H9 (cell line): ENCODE measurements around the gene KCNJ10. TPM values are rescaled to one million over a fixed set of nuclear protein-coding genes. Genes with fewer than 3 reads are reported as not detected.

Experiments used
- DNase-seq: peaks from one replicate; pipeline ENCODE4 v3.0.0-alpha.2; 2017
- H2AFZ ChIP-seq: one replicate; pipeline ENCODE4 v1.6.1; 2013; ENCODE audit warnings: mild to moderate bottlenecking, low read length, control low read depth, moderate library complexity
- H2AK5ac ChIP-seq: 2 replicates; pipeline ENCODE4 v1.6.1; 2013; ENCODE audit warnings: low read length, control low read depth, mixed read lengths; ENCODE audit not compliant: insufficient read length
- H2BK120ac ChIP-seq: one replicate; pipeline ENCODE4 v1.6.1; 2013; ENCODE audit warnings: low read depth, mild to moderate bottlenecking, low read length, control low read depth, inconsistent platforms; ENCODE audit not compliant: poor library complexity, severe bottlenecking
- H2BK12ac ChIP-seq: 2 replicates; pipeline ENCODE4 v1.6.1; 2013; ENCODE audit warnings: low read length, control low read depth, mixed read lengths, low read depth; ENCODE audit not compliant: insufficient read length
- H2BK15ac ChIP-seq: 2 replicates; pipeline ENCODE4 v1.6.1; 2013; ENCODE audit warnings: low read depth, low read length, control low read depth
- H2BK20ac ChIP-seq: one replicate; pipeline ENCODE4 v1.6.1; 2013; ENCODE audit warnings: low read depth, mild to moderate bottlenecking, low read length, control low read depth, inconsistent platforms; ENCODE audit not compliant: poor library complexity, severe bottlenecking
- H2BK5ac ChIP-seq: 2 replicates; pipeline ENCODE4 v1.6.1; 2013; ENCODE audit warnings: low read length, control low read depth, mixed read lengths; ENCODE audit not compliant: insufficient read length
- H3K14ac ChIP-seq: 2 replicates; pipeline ENCODE4 v1.6.1; 2013; ENCODE audit warnings: low read length, control low read depth; ENCODE audit not compliant: insufficient read depth
- H3K18ac ChIP-seq: 2 replicates; pipeline ENCODE4 v1.6.1; 2013; ENCODE audit warnings: low read depth, mild to moderate bottlenecking, mixed read lengths, low read length, control low read depth; ENCODE audit not compliant: insufficient read length
- H3K23ac ChIP-seq: 2 replicates; pipeline ENCODE4 v1.6.1; 2013; ENCODE audit warnings: low read length, control low read depth, mixed read lengths, low read depth; ENCODE audit not compliant: insufficient read length
- H3K23me2 ChIP-seq: 2 replicates; pipeline ENCODE4 v1.6.1; 2013; ENCODE audit warnings: low read depth, mild to moderate bottlenecking, mixed read lengths, low read length, control low read depth; ENCODE audit not compliant: insufficient read length, poor library complexity, severe bottlenecking
- H3K27ac ChIP-seq: 2 replicates; pipeline ENCODE4 v1.5.1; 2013; ENCODE audit warnings: low read length, control low read depth, mixed read lengths, low read depth; ENCODE audit not compliant: insufficient read length
- H3K27me3 ChIP-seq: 2 replicates; pipeline ENCODE4 v1.6.1; 2013; ENCODE audit warnings: low read length, control low read depth, inconsistent platforms; ENCODE audit not compliant: insufficient read depth
- H3K4ac ChIP-seq: 2 replicates; pipeline ENCODE4 v1.6.1; 2013; ENCODE audit warnings: low read depth, mild to moderate bottlenecking, control low read depth, inconsistent platforms, low read length, moderate library complexity
- H3K4me1 ChIP-seq: 2 replicates; pipeline ENCODE4 v1.6.1; 2013; ENCODE audit warnings: low read length, control low read depth, inconsistent platforms; ENCODE audit not compliant: insufficient read depth
- H3K4me2 ChIP-seq: 2 replicates; pipeline ENCODE4 v1.6.1; 2013; ENCODE audit warnings: low read length, control low read depth, mixed read lengths; ENCODE audit not compliant: insufficient read length, insufficient read depth
- H3K56ac ChIP-seq: 2 replicates; pipeline ENCODE4 v1.6.1; 2013; ENCODE audit warnings: low read depth, mild to moderate bottlenecking, mixed read lengths, low read length, control low read depth; ENCODE audit not compliant: insufficient read length
- H3K79me1 ChIP-seq: 2 replicates; pipeline ENCODE4 v1.6.1; 2013; ENCODE audit warnings: low read depth, mild to moderate bottlenecking, moderate library complexity, low read length, control low read depth, inconsistent platforms; ENCODE audit not compliant: insufficient read depth, poor library complexity, severe bottlenecking
- H3K79me2 ChIP-seq: 2 replicates; pipeline ENCODE4 v1.6.1; 2013; ENCODE audit warnings: low read length, control low read depth, inconsistent platforms; ENCODE audit not compliant: insufficient read depth
- H3K9ac ChIP-seq: 2 replicates; pipeline ENCODE4 v1.6.1; 2013; ENCODE audit warnings: low read length, control low read depth, mixed read lengths; ENCODE audit not compliant: insufficient read length; ENCODE audit errors: extremely low read depth
- H3K9me3 ChIP-seq: one replicate; pipeline ENCODE4 v1.6.1; 2013; ENCODE audit warnings: low read depth, low read length, inconsistent platforms; ENCODE audit not compliant: control insufficient read depth
- H3T11ph ChIP-seq: one replicate; pipeline ENCODE4 v1.6.1; 2013; ENCODE audit warnings: mild to moderate bottlenecking, low read length, control low read depth, inconsistent platforms
- H4K20me1 ChIP-seq: one replicate; pipeline ENCODE4 v1.6.1; 2013; ENCODE audit not compliant: control insufficient read depth, insufficient read length, insufficient read depth
- H4K5ac ChIP-seq: 2 replicates; pipeline ENCODE4 v1.6.1; 2013; ENCODE audit warnings: low read depth, mild to moderate bottlenecking, mixed read lengths, low read length, control low read depth; ENCODE audit not compliant: insufficient read length
- H4K8ac ChIP-seq: replicated peaks from 2 replicates; pipeline ENCODE4 v1.6.1; 2013; ENCODE audit warnings: low read length, control low read depth, mixed read lengths, low read depth; ENCODE audit not compliant: insufficient read length
- H4K91ac ChIP-seq: 2 replicates; pipeline ENCODE4 v1.6.1; 2013; ENCODE audit warnings: low read depth, mild to moderate bottlenecking, moderate library complexity, mixed read lengths, low read length, control low read depth; ENCODE audit not compliant: insufficient read length
- H3K27ac Mint-ChIP-seq, 3 experiments: 2 replicates in 2 of 3; 3 replicates in 1 of 3; pipeline ENCODE4 v1.8.0; 2020 to 2021; ENCODE audit warnings: mixed read lengths in 3 of 3, mild to moderate bottlenecking in 1 of 3, moderate library complexity in 1 of 3
- H3K27me3 Mint-ChIP-seq: 2 replicates; pipeline ENCODE4 v1.8.0; 2021; ENCODE audit warnings: low read depth, mild to moderate bottlenecking, moderate library complexity, mixed read lengths
- H3K36me3 Mint-ChIP-seq, 3 experiments: 2 replicates in 2 of 3; 3 replicates in 1 of 3; pipeline ENCODE4 v1.8.0; 2020 to 2021; ENCODE audit warnings: low read depth in 3 of 3, mixed read lengths in 3 of 3; ENCODE audit not compliant: insufficient read depth in 1 of 3
- H3K4me1 Mint-ChIP-seq, 2 experiments: 2 replicates each; pipeline ENCODE4 v1.8.0; 2020; ENCODE audit warnings: mixed read lengths in 2 of 2
- H3K4me3 Mint-ChIP-seq, 2 experiments: 2 replicates in 1 of 2; 3 replicates in 1 of 2; pipeline ENCODE4 v1.8.0; 2020 to 2021; ENCODE audit warnings: mild to moderate bottlenecking in 2 of 2, mixed read lengths in 2 of 2, moderate library complexity in 1 of 2
- H3K9me3 Mint-ChIP-seq, 2 experiments: 2 replicates in 1 of 2; 3 replicates in 1 of 2; pipeline ENCODE4 v1.8.0; 2020; ENCODE audit warnings: mild to moderate bottlenecking in 2 of 2, mixed read lengths in 2 of 2, moderate library complexity in 1 of 2
- CTCF ChIP-seq: fragments of 200-600 bp; sonication (generic); conservative IDR thresholded peaks from 3 replicates; pipeline ENCODE4 v1.8.0; 2021; ENCODE audit warnings: antibody characterized with exemption, mild to moderate bottlenecking
- WGBS: extraction: QIAGEN DNeasy Blood & Tissue Kit; methylation state at CpG from one replicate; pipeline ENCODE4 v1.1.7; 2013; ENCODE audit warnings: missing lambda C conversion rate, low lambda C conversion rate, mixed read lengths; ENCODE audit not compliant: insufficient read length; ENCODE audit errors: extremely low coverage; 5-methylcytosine and 5-hydroxymethylcytosine counted together
- total RNA-seq: library from RNA; stranded (reverse); gene quantifications from 2 replicates; pipeline ENCODE4 v1.2.1, GENCODE V29; 2021

Gene KCNJ10
- total RNA-seq, 1 experiment from 2014 or later = 0.44 TPM

- DNase-seq = no peak
- Mint-ChIP-seq H3K36me3 (no peaks in the 10 kb centered on the region), H3K27me3 (peaks cover 25% of the 10 kb centered on the region), H3K4me3 (no peak overlapping the region), H3K9me3 (no peaks in the 10 kb centered on the region), H3K4me1 (peaks cover 11 to 15% of the 10 kb centered on the region in 2 experiments), H3K27ac (no peak overlapping the region)
- H3K23ac ChIP-seq = no peak overlapping the region
- H2BK20ac ChIP-seq = no peak overlapping the region
- peaks cover 4% of the 10 kb centered on the region for H3K23me2 ChIP-seq
- H2BK120ac ChIP-seq = no peak overlapping the region
- H4K5ac ChIP-seq = no peak overlapping the region
- H3K4me1 ChIP-seq = no peaks in the 10 kb centered on the region; the same call in 1 of the 2 replicates
- H2AFZ ChIP-seq = no peak overlapping the region
- no peak overlapping the region for H2BK12ac ChIP-seq
- H3K18ac ChIP-seq = no peak overlapping the region
- no peaks in the 10 kb centered on the region for H3K9me3 ChIP-seq
- H4K8ac ChIP-seq = no peak overlapping the region
- no peak overlapping the region for H3K56ac ChIP-seq
- no peaks in the 10 kb centered on the region; the same call in 1 of the 2 replicates for H3K27me3 ChIP-seq
- H2AK5ac ChIP-seq = no peak overlapping the region
- H2BK5ac ChIP-seq = no peak overlapping the region
- no peaks in the 10 kb centered on the region for H3K79me1 ChIP-seq
- H3K14ac ChIP-seq = no peak overlapping the region; the same call in 1 of the 2 replicates
- H4K20me1 ChIP-seq = no peaks in the 10 kb centered on the region
- no peak overlapping the region for H3T11ph ChIP-seq
- no peak overlapping the region for H2BK15ac ChIP-seq
- H3K27ac ChIP-seq = no peak overlapping the region
- no peak overlapping the region for H4K91ac ChIP-seq
- no CpG with 5 or more reads among the region's 4 CpGs for WGBS
- H3K4ac ChIP-seq = no peak overlapping the region
- no peak for TF ChIP-seq CTCF
- H3K9ac ChIP-seq = no peak overlapping the region
- H3K79me2 ChIP-seq = no peaks in the 10 kb centered on the region
- H3K4me2 ChIP-seq = no peak overlapping the region
Measured at GRCh38 chr1:159949981-159950381, 120.0 kb downstream of the KCNJ10 start.
